HCT116 (cell line): Measurements from ENCODE around the gene IRF2BP1. TPM values are rescaled to one million over a fixed set of nuclear protein-coding genes. Genes with fewer than 3 reads are reported as not detected.

ENCODE experiments used
- ATAC-seq: fragments of 200-7000 bp; cut with Tn5 transposase; 2 replicates; pipeline ENCODE4 v1.9.1; 2020; ENCODE audit warnings: mild to moderate bottlenecking, moderate library complexity
- BruUV-seq: library from RNA; stranded (reverse); fragments of 400-500 nt; replicated peaks from 2 replicates; lab custom pipeline; 2021; lab: Mats Ljungman, UMichigan
- CTCF ChIA-PET: fragments of 300-600 bp; sonication (Branson Sonifier 250); formaldehyde crosslinking; loops from one replicate; lab custom pipeline; 2021; ENCODE audit warnings: antibody characterized with exemption; lab: Charles Lee
- POLR2A ChIA-PET: fragments of 300-600, 350-600 bp; sonication (Branson Sonifier 250); formaldehyde crosslinking; loops from one replicate; lab custom pipeline; 2021; ENCODE audit warnings: antibody characterized with exemption; lab: Charles Lee
- RAD21 ChIA-PET, 2 experiments: fragments of 300-600 bp; sonication (Branson Sonifier 250); formaldehyde crosslinking; loops; one replicate each; lab custom pipeline; 2023; ENCODE audit warnings: low total read pairs in 2 of 2; ENCODE audit not compliant: uncharacterized antibody in 2 of 2, unreplicated experiment in 2 of 2, low non-redundant PET in 1 of 2; lab: Charles Lee
- DNase-seq: peaks from one replicate; pipeline ENCODE4 v3.0.0-alpha.2; 2010; ENCODE audit warnings: low read depth, low spot score
- H2AFZ ChIP-seq: fragments of 200-600 bp; shearing (Covaris generic), sonication (generic); 2 replicates; pipeline ENCODE4 v1.6.1; 2017; ENCODE audit warnings: low read depth, mixed run types, mixed read lengths, antibody characterized with exemption, low read length; ENCODE audit not compliant: poor library complexity, severe bottlenecking
- H3K27ac ChIP-seq: 2 replicates; pipeline ENCODE4 v1.5.1; 2012; ENCODE audit warnings: low read depth, low read length
- H3K27me3 ChIP-seq: fragments of 200-600 bp; sonication (generic); 2 replicates; pipeline ENCODE4 v1.6.1; 2016; ENCODE audit warnings: mixed run types, low read length, mixed read lengths; ENCODE audit not compliant: insufficient read depth
- H3K36me3 ChIP-seq, 2 experiments: fragments of 200-500 bp in 1 of 2; fragments of 200-600 bp in 1 of 2; sonication (Bioruptor generic) in 1 of 2; sonication (generic) in 1 of 2; 2 replicates each; pipeline versions ENCODE4 v1.5.1 to v1.6.1; 2014 to 2016; ENCODE audit warnings: low read length in 2 of 2, inconsistent platforms in 1 of 2, mixed read lengths in 1 of 2, mixed run types in 1 of 2; ENCODE audit not compliant: insufficient read depth in 2 of 2, control insufficient read depth in 1 of 2
- H3K4me1 ChIP-seq, 2 experiments: fragments of 200-600 bp in 1 of 2; sonication (generic) in 1 of 2; 2 replicates each; pipeline versions ENCODE4 v1.5.1 to v1.6.1; 2012 to 2017; ENCODE audit warnings: low read length in 2 of 2, inconsistent platforms in 1 of 2, mild to moderate bottlenecking in 1 of 2, mixed read lengths in 1 of 2, mixed run types in 1 of 2, moderate library complexity in 1 of 2; ENCODE audit not compliant: insufficient read depth in 2 of 2, control insufficient read depth in 1 of 2
- H3K4me2 ChIP-seq: fragments of 200-600 bp; sonication (generic); 2 replicates; pipeline ENCODE4 v1.6.1; 2017; ENCODE audit warnings: mixed run types, low read length, mixed read lengths
- H3K4me3 ChIP-seq, 2 experiments: fragments of 200-600 bp in 1 of 2; sonication (generic) in 1 of 2; replicated peaks in 1 of 2; 2 replicates each; pipeline ENCODE4 v1.5.1; 2011 to 2016; ENCODE audit warnings: low read length in 2 of 2, control low read depth in 1 of 2, low read depth in 1 of 2, mild to moderate bottlenecking in 1 of 2, mixed read lengths in 1 of 2, mixed run types in 1 of 2
- H3K79me2 ChIP-seq: fragments of 200-600 bp; sonication (generic); 2 replicates; pipeline ENCODE4 v1.6.1; 2017; ENCODE audit warnings: mild to moderate bottlenecking, mixed run types, low read length, moderate library complexity, mixed read lengths; ENCODE audit not compliant: insufficient read depth
- H3K9ac ChIP-seq: fragments of 200-600 bp; sonication (generic); 2 replicates; pipeline ENCODE4 v1.6.1; 2016; ENCODE audit warnings: low read length, mixed read lengths
- H3K9me2 ChIP-seq: fragments of 200-600 bp; sonication (generic), shearing (Covaris generic); 2 replicates; pipeline ENCODE4 v1.6.1; 2017; ENCODE audit warnings: mixed run types, mild to moderate bottlenecking, moderate library complexity; ENCODE audit not compliant: insufficient read depth
- H3K9me3 ChIP-seq, 2 experiments: fragments of 200-500 bp in 1 of 2; fragments of 200-600 bp in 1 of 2; sonication (Bioruptor generic) in 1 of 2; sonication (generic) in 1 of 2; 2 replicates each; pipeline ENCODE4 v1.6.1; 2014 to 2017; ENCODE audit warnings: low read length in 2 of 2, mixed read lengths in 2 of 2, inconsistent platforms in 1 of 2, low read depth in 1 of 2, mild to moderate bottlenecking in 1 of 2, mixed run types in 1 of 2, moderate library complexity in 1 of 2; ENCODE audit not compliant: control insufficient read depth in 1 of 2, insufficient read depth in 1 of 2
- H4K20me1 ChIP-seq: fragments of 200-600 bp; sonication (generic), shearing (Covaris generic); 2 replicates; pipeline ENCODE4 v1.6.1; 2017; ENCODE audit warnings: mixed run types, mild to moderate bottlenecking, moderate library complexity; ENCODE audit not compliant: insufficient read depth
- CBX3 ChIP-seq: IDR thresholded peaks from 2 replicates; pipeline ENCODE4 v1.6.1; 2012; ENCODE audit warnings: low read depth
- EZH2 ChIP-seq: fragments of 200-600 bp; sonication (generic); IDR thresholded peaks from 2 replicates; pipeline ENCODE4 v1.6.1; 2017; ENCODE audit warnings: antibody characterized with exemption, mixed run types
- FOSL1 ChIP-seq: IDR thresholded peaks from 2 replicates; pipeline ENCODE4 v1.6.1; 2012; ENCODE audit warnings: low read depth
- JUND ChIP-seq: IDR thresholded peaks from 2 replicates; pipeline ENCODE4 v1.6.1; 2012
- RAD21 ChIP-seq: IDR thresholded peaks from 2 replicates; pipeline ENCODE4 v1.6.1; 2012; ENCODE audit warnings: low read depth, mild to moderate bottlenecking
- intact Hi-C: fragments of 100-400 bp; cut with micrococcal nuclease; formaldehyde crosslinking; loops from 2 replicates; pipeline ENCODE4 v1.10.0; 2022
- total RNA-seq: library from RNA; stranded (reverse); gene quantifications from one replicate; pipeline ENCODE4 v1.2.1, GENCODE V29; 2021; ENCODE audit not compliant: unreplicated experiment
- TF ChIP-seq, protein P1 (sequence below), 3 experiments: fragments of 200-600 bp in 1 of 3; sonication (generic) in 1 of 3; IDR thresholded peaks in 2 of 3; conservative IDR thresholded peaks in 1 of 3; 2 replicates each; pipeline ENCODE4 v1.5.1; 2012 to 2017; ENCODE audit warnings: low read depth in 2 of 3, low read length in 2 of 3, antibody characterized with exemption in 1 of 3, borderline replicate concordance in 1 of 3, control low read depth in 1 of 3, mild to moderate bottlenecking in 1 of 3, mixed read lengths in 1 of 3, mixed run types in 1 of 3, moderate library complexity in 1 of 3; ENCODE audit not compliant: insufficient read depth in 1 of 3
- TF ChIP-seq, protein P2 (sequence below): IDR thresholded peaks from 2 replicates; pipeline ENCODE4 v1.6.1; 2012
- TF ChIP-seq, protein P3 (sequence below): IDR thresholded peaks from 2 replicates; pipeline ENCODE4 v1.6.1; 2011; ENCODE audit warnings: mild to moderate bottlenecking, low read length, moderate library complexity; ENCODE audit not compliant: insufficient replicate concordance; ENCODE audit errors: extremely low read depth

IRF2BP1 gene
- total RNA-seq, 1 experiment from 2014 or later = 33.9 TPM

DNA sequence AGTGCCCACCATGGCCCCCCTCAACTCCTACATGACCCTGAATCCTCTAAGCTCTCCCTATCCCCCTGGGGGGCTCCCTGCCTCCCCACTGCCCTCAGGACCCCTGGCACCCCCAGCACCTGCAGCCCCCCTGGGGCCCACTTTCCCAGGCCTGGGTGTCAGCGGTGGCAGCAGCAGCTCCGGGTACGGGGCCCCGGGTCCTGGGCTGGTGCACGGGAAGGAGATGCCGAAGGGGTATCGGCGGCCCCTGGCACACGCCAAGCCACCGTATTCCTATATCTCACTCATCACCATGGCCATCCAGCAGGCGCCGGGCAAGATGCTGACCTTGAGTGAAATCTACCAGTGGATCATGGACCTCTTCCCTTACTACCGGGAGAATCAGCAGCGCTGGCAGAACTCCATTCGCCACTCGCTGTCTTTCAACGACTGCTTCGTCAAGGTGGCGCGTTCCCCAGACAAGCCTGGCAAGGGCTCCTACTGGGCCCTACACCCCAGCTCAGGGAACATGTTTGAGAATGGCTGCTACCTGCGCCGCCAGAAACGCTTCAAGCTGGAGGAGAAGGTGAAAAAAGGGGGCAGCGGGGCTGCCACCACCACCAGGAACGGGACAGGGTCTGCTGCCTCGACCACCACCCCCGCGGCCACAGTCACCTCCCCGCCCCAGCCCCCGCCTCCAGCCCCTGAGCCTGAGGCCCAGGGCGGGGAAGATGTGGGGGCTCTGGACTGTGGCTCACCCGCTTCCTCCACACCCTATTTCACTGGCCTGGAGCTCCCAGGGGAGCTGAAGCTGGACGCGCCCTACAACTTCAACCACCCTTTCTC lies 13.6 kb downstream of the IRF2BP1 start:
- BruUV-seq = no TSS peak
- Histone ChIP-seq H4K20me1 (no peaks in the 10 kb centered on the region), H3K4me2 (no peak overlapping the region), H3K9ac (no peak overlapping the region), H2AFZ (no peak overlapping the region), H3K27ac (no peak overlapping the region), H3K9me3 (no peaks in the 10 kb centered on the region), H3K36me3 (no peaks in the 10 kb centered on the region; a peak in 1 of 4 replicates), H3K27me3 (no peaks in the 10 kb centered on the region), H3K9me2 (no peaks in the 10 kb centered on the region), H3K79me2 (no peaks in the 10 kb centered on the region), H3K4me1 (peaks cover 0 to 9% of the 10 kb centered on the region in 2 experiments; a peak in 2 of 4 replicates), H3K4me3 (no peak overlapping the region)
- ChIA-PET POLR2A (interaction anchor here (0.9 kb wide), 1 partner anchor 8 kb away, joined by 4 read pairs; the partner anchor contains the start of genes FOXA3 and SYMPK), RAD21 (no interaction called here), CTCF (no interaction called here)
- ATAC-seq (no peak), DNase-seq (no peak)
- TF ChIP-seq FOSL1 = no peak
- TF ChIP-seq, protein P1, sequence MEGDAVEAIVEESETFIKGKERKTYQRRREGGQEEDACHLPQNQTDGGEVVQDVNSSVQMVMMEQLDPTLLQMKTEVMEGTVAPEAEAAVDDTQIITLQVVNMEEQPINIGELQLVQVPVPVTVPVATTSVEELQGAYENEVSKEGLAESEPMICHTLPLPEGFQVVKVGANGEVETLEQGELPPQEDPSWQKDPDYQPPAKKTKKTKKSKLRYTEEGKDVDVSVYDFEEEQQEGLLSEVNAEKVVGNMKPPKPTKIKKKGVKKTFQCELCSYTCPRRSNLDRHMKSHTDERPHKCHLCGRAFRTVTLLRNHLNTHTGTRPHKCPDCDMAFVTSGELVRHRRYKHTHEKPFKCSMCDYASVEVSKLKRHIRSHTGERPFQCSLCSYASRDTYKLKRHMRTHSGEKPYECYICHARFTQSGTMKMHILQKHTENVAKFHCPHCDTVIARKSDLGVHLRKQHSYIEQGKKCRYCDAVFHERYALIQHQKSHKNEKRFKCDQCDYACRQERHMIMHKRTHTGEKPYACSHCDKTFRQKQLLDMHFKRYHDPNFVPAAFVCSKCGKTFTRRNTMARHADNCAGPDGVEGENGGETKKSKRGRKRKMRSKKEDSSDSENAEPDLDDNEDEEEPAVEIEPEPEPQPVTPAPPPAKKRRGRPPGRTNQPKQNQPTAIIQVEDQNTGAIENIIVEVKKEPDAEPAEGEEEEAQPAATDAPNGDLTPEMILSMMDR (IDR thresholded peaks at IDR 0.05 in 2 of 3, conservative IDR thresholded peaks at IDR 0.05 in 1 of 3; ENCODE audit: borderline replicate concordance in 1 of 3, insufficient read depth in 1 of 3, low read depth in 2 of 3, low read length in 2 of 3) = no peak
- TF ChIP-seq EZH2 = no peak
- TF ChIP-seq RAD21 = no peak
- TF ChIP-seq, protein P2, sequence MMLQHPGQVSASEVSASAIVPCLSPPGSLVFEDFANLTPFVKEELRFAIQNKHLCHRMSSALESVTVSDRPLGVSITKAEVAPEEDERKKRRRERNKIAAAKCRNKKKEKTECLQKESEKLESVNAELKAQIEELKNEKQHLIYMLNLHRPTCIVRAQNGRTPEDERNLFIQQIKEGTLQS = no peak
- TF ChIP-seq CBX3 = no peak
- TF ChIP-seq, protein P3, sequence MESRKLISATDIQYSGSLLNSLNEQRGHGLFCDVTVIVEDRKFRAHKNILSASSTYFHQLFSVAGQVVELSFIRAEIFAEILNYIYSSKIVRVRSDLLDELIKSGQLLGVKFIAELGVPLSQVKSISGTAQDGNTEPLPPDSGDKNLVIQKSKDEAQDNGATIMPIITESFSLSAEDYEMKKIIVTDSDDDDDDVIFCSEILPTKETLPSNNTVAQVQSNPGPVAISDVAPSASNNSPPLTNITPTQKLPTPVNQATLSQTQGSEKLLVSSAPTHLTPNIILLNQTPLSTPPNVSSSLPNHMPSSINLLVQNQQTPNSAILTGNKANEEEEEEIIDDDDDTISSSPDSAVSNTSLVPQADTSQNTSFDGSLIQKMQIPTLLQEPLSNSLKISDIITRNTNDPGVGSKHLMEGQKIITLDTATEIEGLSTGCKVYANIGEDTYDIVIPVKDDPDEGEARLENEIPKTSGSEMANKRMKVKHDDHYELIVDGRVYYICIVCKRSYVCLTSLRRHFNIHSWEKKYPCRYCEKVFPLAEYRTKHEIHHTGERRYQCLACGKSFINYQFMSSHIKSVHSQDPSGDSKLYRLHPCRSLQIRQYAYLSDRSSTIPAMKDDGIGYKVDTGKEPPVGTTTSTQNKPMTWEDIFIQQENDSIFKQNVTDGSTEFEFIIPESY = no peak
- no peak for TF ChIP-seq JUND
- intact Hi-C loops = no loop called here
